ENCODE measurements around the gene ITPRIPL2.

- TF ChIP-seq CTCF (IDR thresholded peaks at IDR 0.05; ENCODE audit: low read depth, low read length): no peak
- TF ChIP-seq EZH2phosphoT487 (IDR thresholded peaks at IDR 0.05; ENCODE audit: low read depth): no peak
Measured at GRCh38 chr16:19142939-19143598, 29.3 kb downstream of the ITPRIPL2 start.
